Endodermal cell (in vitro differentiated cells): Measurements from ENCODE around the gene MKRN2. TPM values are rescaled to one million over a fixed set of nuclear protein-coding genes. Genes with fewer than 3 reads are reported as not detected.

ENCODE experiments used
- DNase-seq: peaks from one replicate; pipeline ENCODE4 v3.0.0-alpha.2; 2017
- H3K27ac ChIP-seq: 2 replicates; pipeline ENCODE4 v1.5.1; 2013; ENCODE audit warnings: mild to moderate bottlenecking, low read depth, low read length, moderate library complexity
- H3K27me3 ChIP-seq: 2 replicates; pipeline ENCODE4 v1.6.1; 2013; ENCODE audit warnings: mild to moderate bottlenecking, low read length, moderate library complexity; ENCODE audit not compliant: insufficient read depth, control insufficient read depth, poor library complexity, severe bottlenecking
- H3K36me3 ChIP-seq: 2 replicates; pipeline ENCODE4 v1.7.0; 2013; ENCODE audit warnings: mild to moderate bottlenecking, low read length, moderate library complexity; ENCODE audit not compliant: control insufficient read depth, insufficient read depth
- H3K4me1 ChIP-seq: one replicate; pipeline ENCODE4 v1.7.0; 2013; ENCODE audit warnings: low read length; ENCODE audit not compliant: control insufficient read depth, insufficient read depth
- H3K4me3 ChIP-seq: 2 replicates; pipeline ENCODE4 v1.5.1; 2013; ENCODE audit warnings: mild to moderate bottlenecking, low read length, moderate library complexity
- H3K9ac ChIP-seq: 2 replicates; pipeline ENCODE4 v1.6.1; 2013; ENCODE audit warnings: mild to moderate bottlenecking, low read length, moderate library complexity; ENCODE audit not compliant: poor library complexity, severe bottlenecking; ENCODE audit errors: extremely low read depth
- H3K9me3 ChIP-seq: 2 replicates; pipeline ENCODE4 v1.6.1; 2013; ENCODE audit warnings: mild to moderate bottlenecking, low read length, moderate library complexity; ENCODE audit not compliant: control insufficient read depth
- H3K27ac Mint-ChIP-seq: 2 replicates; pipeline ENCODE4 v1.8.0; 2020; ENCODE audit warnings: mixed read lengths
- H3K27me3 Mint-ChIP-seq: 2 replicates; pipeline ENCODE4 v1.8.0; 2021; ENCODE audit warnings: mild to moderate bottlenecking, mixed read lengths; ENCODE audit not compliant: insufficient read depth
- H3K36me3 Mint-ChIP-seq: 2 replicates; pipeline ENCODE4 v1.8.0; 2020; ENCODE audit warnings: low read depth, mixed read lengths
- H3K4me1 Mint-ChIP-seq: 2 replicates; pipeline ENCODE4 v1.8.0; 2020; ENCODE audit warnings: mixed read lengths
- H3K4me3 Mint-ChIP-seq: 2 replicates; pipeline ENCODE4 v1.8.0; 2020; ENCODE audit warnings: mild to moderate bottlenecking, moderate library complexity, mixed read lengths
- H3K9me3 Mint-ChIP-seq: 2 replicates; pipeline ENCODE4 v1.8.0; 2020; ENCODE audit warnings: mild to moderate bottlenecking, mixed read lengths
- CTCF ChIP-seq: fragments of 200-600 bp; sonication (generic); conservative IDR thresholded peaks from 2 replicates; pipeline ENCODE4 v1.5.0; 2021; ENCODE audit warnings: antibody characterized with exemption, mild to moderate bottlenecking
- WGBS, 2 experiments: methylation state at CpG; one replicate each; pipeline versions ENCODE4 v1.1.5 to v1.1.7; 2013; ENCODE audit warnings: missing lambda C conversion rate in 2 of 2, mixed read lengths in 1 of 2; ENCODE audit not compliant: insufficient coverage in 1 of 2, insufficient read length in 1 of 2; 5-methylcytosine and 5-hydroxymethylcytosine counted together
- total RNA-seq, 2 donors: library from RNA; stranded (reverse); fragmentation: NEBNext Ultra II Directional in 1 of 2; extraction: Animal tissue kit (Norgen Biotek cat#: 25700) in 1 of 2; gene quantifications; 2 replicates in 1 of 2; 3 replicates in 1 of 2; pipeline ENCODE4 v1.2.1, GENCODE V29; 2021

Gene MKRN2
- total RNA-seq, 2 donors from 2014 or later, result 18.8 to 23.3 TPM

- H3K4me3 ChIP-seq, result no peak overlapping the region
- Mint-ChIP-seq H3K27ac (no peak overlapping the region), H3K4me1 (peaks cover 12% of the 10 kb centered on the region), H3K4me3 (no peak overlapping the region), H3K36me3 (peaks cover 21% of the 10 kb centered on the region), H3K9me3 (peaks cover under 1% of the 10 kb centered on the region), H3K27me3 (no peaks in the 10 kb centered on the region)
- DNase-seq, result no peak
- peaks cover 8% of the 10 kb centered on the region for H3K4me1 ChIP-seq
- H3K9ac ChIP-seq, result no peak overlapping the region
- no peak overlapping the region for H3K27ac ChIP-seq
- H3K27me3 ChIP-seq, result no peaks in the 10 kb centered on the region
- no peak for TF ChIP-seq CTCF
- peaks cover 13% of the 10 kb centered on the region for H3K36me3 ChIP-seq
- H3K9me3 ChIP-seq, result peaks cover 1% of the 10 kb centered on the region
Measured at GRCh38 chr3:12515631-12516030, 41.3 kb upstream of the MKRN2 start.

- no peak overlapping the region for H3K27ac Mint-ChIP-seq
- peaks cover 12% of the 10 kb centered on the region for H3K4me1 Mint-ChIP-seq
- peaks cover 8% of the 10 kb centered on the region for H3K9me3 Mint-ChIP-seq
- H3K36me3 ChIP-seq, result peaks cover 22% of the 10 kb centered on the region
- H3K4me1 ChIP-seq, result peaks cover 8% of the 10 kb centered on the region
- no peaks in the 10 kb centered on the region for H3K27me3 Mint-ChIP-seq
- H3K9me3 ChIP-seq, result peaks cover 9% of the 10 kb centered on the region
- no peak for TF ChIP-seq CTCF
- 90 to 93% methylated on average over 8 to 11 of the region's 11 CpGs for WGBS, 2 experiments
- no peak overlapping the region for H3K4me3 ChIP-seq
- no peak overlapping the region for H3K4me3 Mint-ChIP-seq
- no peak for DNase-seq
- H3K27me3 ChIP-seq, result no peaks in the 10 kb centered on the region
- H3K9ac ChIP-seq, result no peak overlapping the region
- no peak overlapping the region for H3K27ac ChIP-seq
- peaks cover 28% of the 10 kb centered on the region for H3K36me3 Mint-ChIP-seq
Measured at GRCh38 chr3:12516873-12517272, 40.0 kb upstream of the MKRN2 start.

- 88 to 92% methylated on average over 4 to 6 of the region's 6 CpGs for WGBS, 2 experiments
- peaks cover 14% of the 10 kb centered on the region for H3K9me3 Mint-ChIP-seq
- H3K4me3 Mint-ChIP-seq, result no peak overlapping the region
- H3K36me3 Mint-ChIP-seq, result peaks cover 41% of the 10 kb centered on the region
- Histone ChIP-seq H3K9me3 (peaks cover 9% of the 10 kb centered on the region), H3K4me1 (peaks cover 17% of the 10 kb centered on the region), H3K27me3 (no peaks in the 10 kb centered on the region), H3K36me3 (peaks cover 17% of the 10 kb centered on the region), H3K9ac (no peak overlapping the region), H3K27ac (no peak overlapping the region), H3K4me3 (no peak overlapping the region)
- H3K27me3 Mint-ChIP-seq, result no peaks in the 10 kb centered on the region
- no peak for DNase-seq
- peak; percentile 39 for TF ChIP-seq CTCF
- H3K4me1 Mint-ChIP-seq, result peaks cover 12% of the 10 kb centered on the region
- peak overlapping the region; percentile 64 for H3K27ac Mint-ChIP-seq
Measured at GRCh38 chr3:12518261-12519028, 38.4 kb upstream of the MKRN2 start.
